GM10248 (cell line): ENCODE measurements around the gene RABL6.
"Not testable (repeated sequence)": the region's sequence is repeated elsewhere in the genome, so short reads cannot be mapped to it uniquely, and the experiment has no call there.

Experiments used
- CTCF ChIA-PET: fragments of 300-600 bp; sonication (Branson Sonifier 250); formaldehyde crosslinking; extraction: SDS; loops from one replicate; lab custom pipeline; 2021; ENCODE audit warnings: antibody characterized with exemption; lab: Yijun Ruan, JAX
- POLR2A ChIA-PET: fragments of 350-650 bp; sonication (Branson Sonifier 250); formaldehyde crosslinking; extraction: SDS; loops from one replicate; lab custom pipeline; 2020; ENCODE audit warnings: antibody characterized with exemption; lab: Yijun Ruan, JAX
- DNase-seq: peaks from one replicate; pipeline ENCODE4 v3.0.0; 2012; ENCODE audit errors: extremely low spot score
- CTCF ChIP-seq: IDR thresholded peaks from 2 replicates; pipeline ENCODE4 v1.5.1; 2012; ENCODE audit warnings: mild to moderate bottlenecking, low read depth; ENCODE audit errors: extremely low read depth, missing control alignments, control extremely low read depth

Gene RABL6

GRCh38 chr9:136838314-136839228 lies 30.8 kb downstream of the RABL6 start:
- ChIA-PET CTCF (interaction anchor here (1.2 to 6.3 kb wide), 2 partner anchors 23 to 97 kb away, joined by 3 to 77 read pairs; no protein-coding TSS in a partner anchor), POLR2A (no interaction called here)
- no peak for DNase-seq
- TF ChIP-seq CTCF: no peak

GRCh38 chr9:136839229-136840139 lies 31.7 kb downstream of the RABL6 start:
- ChIA-PET POLR2A (no interaction called here), CTCF (interaction anchor here (1.2 to 6.3 kb wide), 2 partner anchors 23 to 98 kb away, joined by 3 to 77 read pairs; no protein-coding TSS in a partner anchor)
- no peak for TF ChIP-seq CTCF
- DNase-seq: no peak

- TF ChIP-seq CTCF: no peak
- DNase-seq: no peak
- ChIA-PET POLR2A (no interaction called here), CTCF (interaction anchor here (0.8 to 6.3 kb wide), 4 partner anchors 11 to 190 kb away, joined by 3 to 77 read pairs (median 16); partner anchors contain the start of genes ABCA2 and FUT7)
Observed at GRCh38 chr9:136840140-136840876, 32.6 kb downstream of the RABL6 start.

- no peak for DNase-seq
- ChIA-PET POLR2A (interaction anchor here (0.9 kb wide), 1 partner anchor 45 kb away, joined by 3 read pairs; the partner anchor contains the start of gene TRAF2), CTCF (interaction anchor here (0.8 to 6.3 kb wide), 13 partner anchors 12 to 226 kb away, joined by 3 to 77 read pairs (median 10); partner anchors contain the start of genes ABCA2, FUT7, RABL6 and TRAF2)
- no peak for TF ChIP-seq CTCF
Observed at GRCh38 chr9:136840877-136841645, 33.3 kb downstream of the RABL6 start.

- POLR2A ChIA-PET: interaction anchor here (0.6 to 1.6 kb wide), 4 partner anchors 10 to 229 kb away, joined by 3 to 4 read pairs (median 3); partner anchors contain the start of genes MAMDC4 and TRAF2
- CTCF ChIA-PET: interaction anchor here (0.7 to 6.3 kb wide), 41 partner anchors 8 to 259 kb away, joined by 3 to 77 read pairs (median 5); partner anchors contain the start of genes ABCA2, CCDC183, FUT7 and MAN1B1
- not testable (repeated sequence) for DNase-seq
Observed at GRCh38 chr9:136841646-136842379, 34.1 kb downstream of the RABL6 start.
